GM12874 (cell line): ENCODE results near the gene CABP7.

ENCODE experiments used
- CTCF ChIP-seq: IDR thresholded peaks from 2 replicates; pipeline ENCODE4 v1.5.1; 2011; ENCODE audit warnings: low read depth, mild to moderate bottlenecking, control low read depth, low read length, moderate library complexity; ENCODE audit not compliant: insufficient read depth

CABP7 gene

GRCh38 chr22:29734406-29734805 is 14.6 kb downstream of the CABP7 start:
- TF ChIP-seq CTCF: no peak

- TF ChIP-seq CTCF: no peak
Measured at GRCh38 chr22:29734838-29735237, 15.0 kb downstream of the CABP7 start.

GRCh38 chr22:29735416-29735815 is 15.6 kb downstream of the CABP7 start:
- no peak for TF ChIP-seq CTCF

GRCh38 chr22:29737251-29738117 is 17.7 kb downstream of the CABP7 start:
- TF ChIP-seq CTCF: no peak

GRCh38 chr22:29738118-29738815 is 18.5 kb downstream of the CABP7 start:
- TF ChIP-seq CTCF: no peak

GRCh38 chr22:29739346-29739875 is 19.6 kb downstream of the CABP7 start:
- TF ChIP-seq CTCF: no peak

GRCh38 chr22:29740216-29740615 is 20.4 kb downstream of the CABP7 start:
- no peak for TF ChIP-seq CTCF
